NCI-H1930 (cell line): ENCODE results near the gene CAMK4.
"Not testable (repeated sequence)": the region's sequence is repeated elsewhere in the genome, so short reads cannot be mapped to it uniquely, and the experiment has no call there.

Source experiments
- DNase-seq, 2 experiments: peaks; one replicate each; lab custom pipeline; 2025; lab: John Stamatoyannopoulos, UW

The CAMK4 gene

GRCh38 chr5:111256128-111256527 is 31.9 kb downstream of the CAMK4 start:
- DNase-seq: no peak

- DNase-seq: not testable (repeated sequence)
Observed at GRCh38 chr5:111257610-111258009, 33.4 kb downstream of the CAMK4 start.

GRCh38 chr5:111259636-111260035 is 35.5 kb downstream of the CAMK4 start:
- DNase-seq: no peak

- DNase-seq: no peak
Observed at GRCh38 chr5:111261610-111262009, 37.4 kb downstream of the CAMK4 start.

- DNase-seq: no peak
Observed at GRCh38 chr5:111262153-111262552, 38.0 kb downstream of the CAMK4 start.

DNA sequence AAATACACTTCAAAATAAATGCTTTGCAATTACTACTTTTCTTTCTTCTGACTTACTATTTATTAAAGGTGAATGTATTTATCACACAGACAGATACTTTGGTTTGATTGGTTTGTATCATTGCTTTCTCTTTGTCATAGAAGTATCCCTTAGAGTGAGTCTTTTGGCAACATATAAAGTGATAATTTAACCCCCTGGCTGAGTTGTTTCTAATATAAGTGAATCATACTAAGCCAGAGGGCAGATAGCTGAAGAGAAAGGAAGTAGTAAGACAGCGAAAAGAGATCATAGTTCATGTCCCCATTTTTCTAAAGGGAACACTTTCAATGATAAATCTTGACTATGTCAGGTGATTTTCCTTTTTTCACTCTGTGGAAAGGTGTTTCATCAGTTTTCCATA is 38.6 kb downstream of the CAMK4 start:
- DNase-seq: no peak

DNA sequence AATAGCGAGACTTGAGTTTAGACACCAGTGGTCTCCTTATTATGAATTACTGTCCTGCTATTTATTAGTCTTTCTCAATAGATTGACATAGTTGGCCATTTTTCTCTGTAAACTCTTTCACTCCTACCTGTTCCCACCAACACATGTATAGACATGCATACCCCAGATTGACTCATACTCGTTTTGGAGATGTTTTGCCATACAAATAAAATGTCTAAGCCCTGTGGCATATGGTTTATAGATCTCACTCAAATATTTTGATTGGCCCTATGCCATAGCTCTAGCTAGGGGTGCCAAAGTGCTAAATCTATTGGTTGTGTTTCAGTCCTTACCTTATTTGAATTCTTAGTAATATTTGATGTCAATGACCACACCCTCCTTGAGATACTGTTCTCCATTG is 42.3 kb downstream of the CAMK4 start:
- DNase-seq: no peak

DNA sequence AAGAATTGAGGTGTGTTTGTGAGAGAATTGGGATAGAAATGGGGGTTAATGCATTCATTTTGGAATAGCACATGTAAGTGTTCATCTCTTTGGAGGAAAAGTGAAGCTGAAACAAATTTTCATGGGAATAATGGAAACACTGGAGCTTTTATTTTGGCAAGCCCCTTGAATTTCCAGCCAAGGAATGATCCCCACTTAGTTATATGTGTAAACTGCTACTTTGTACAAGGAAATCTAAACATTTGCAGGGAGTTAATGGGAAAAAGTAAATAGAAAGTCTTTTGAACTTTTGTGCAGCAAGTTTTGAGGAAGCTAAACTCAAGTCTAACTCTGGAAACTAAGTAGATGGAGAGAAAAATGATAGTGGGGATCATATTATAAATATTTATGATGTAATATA is 44.1 kb downstream of the CAMK4 start:
- DNase-seq: no peak

DNA sequence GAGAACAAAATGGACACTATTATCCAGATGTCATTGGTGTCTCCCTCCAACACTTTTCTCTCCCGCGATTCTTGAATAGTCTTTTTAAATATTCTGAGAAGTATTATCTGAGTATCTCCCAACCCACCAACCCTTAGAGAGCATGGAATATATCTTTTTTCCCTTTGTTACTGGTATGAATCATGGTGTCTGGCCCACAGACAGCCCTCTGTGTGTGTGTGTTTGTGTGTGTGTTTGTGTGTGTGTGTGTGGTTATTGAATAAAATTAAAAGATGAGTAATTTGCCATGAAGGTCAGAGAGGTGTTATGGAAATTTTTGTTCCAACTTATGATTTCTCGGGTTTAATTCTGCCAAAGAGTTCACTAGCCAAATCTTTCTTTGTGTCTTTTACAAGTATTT is 47.7 kb downstream of the CAMK4 start:
- no peak for DNase-seq

DNA sequence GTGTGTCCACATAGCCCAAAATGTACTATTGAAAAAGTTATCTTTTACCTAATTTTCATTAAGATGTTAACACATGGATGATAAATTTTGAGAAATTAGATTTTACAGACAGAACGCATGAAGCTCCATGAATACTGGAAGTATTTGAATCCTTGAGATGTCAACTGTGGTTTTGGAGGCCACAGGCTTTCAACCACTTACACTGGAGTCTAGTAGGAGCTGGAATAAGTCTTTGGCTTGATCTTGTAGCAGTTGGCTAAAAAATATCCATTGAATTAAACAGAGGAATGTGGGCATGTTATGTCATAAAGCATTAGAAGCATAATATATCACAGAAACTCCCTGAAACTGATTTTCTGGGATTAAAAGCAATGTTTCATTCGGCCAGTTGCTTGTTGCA is 52.9 kb downstream of the CAMK4 start:
- no peak for DNase-seq

- no peak for DNase-seq
Observed at GRCh38 chr5:111278858-111279504, 54.8 kb downstream of the CAMK4 start.

DNA sequence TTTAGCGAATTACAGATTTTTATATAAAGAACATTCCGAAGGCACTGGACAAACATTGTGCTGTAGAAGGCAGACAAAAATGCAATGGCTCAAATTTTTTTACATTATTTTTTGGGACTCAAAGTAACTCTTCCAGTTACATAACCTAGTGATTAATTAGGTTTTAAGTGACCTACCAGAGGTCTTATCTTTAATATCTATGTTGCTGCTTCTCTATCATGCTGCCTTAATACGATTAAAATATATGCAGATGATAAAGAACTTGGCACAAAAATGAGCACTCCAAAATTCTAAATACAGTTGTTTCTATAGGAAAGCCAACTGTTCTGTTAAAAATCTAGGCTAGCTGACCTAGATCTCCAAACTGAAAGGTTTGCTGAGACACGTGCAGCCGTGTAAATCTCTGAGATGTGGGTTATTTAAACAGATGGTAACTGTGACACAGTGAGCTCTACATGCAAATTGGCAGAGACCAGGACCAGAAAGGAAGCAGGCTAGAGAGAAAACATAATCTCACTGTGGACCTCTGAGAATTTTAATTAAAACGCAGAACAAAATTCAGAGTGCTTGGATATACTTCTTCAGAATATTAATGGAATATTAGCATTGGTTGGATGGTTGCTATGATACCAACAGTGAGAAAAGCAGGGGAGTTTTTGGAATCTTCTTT is 56.2 kb downstream of the CAMK4 start:
- no peak for DNase-seq

GRCh38 chr5:111282798-111283197 is 58.6 kb downstream of the CAMK4 start:
- no peak for DNase-seq

DNA sequence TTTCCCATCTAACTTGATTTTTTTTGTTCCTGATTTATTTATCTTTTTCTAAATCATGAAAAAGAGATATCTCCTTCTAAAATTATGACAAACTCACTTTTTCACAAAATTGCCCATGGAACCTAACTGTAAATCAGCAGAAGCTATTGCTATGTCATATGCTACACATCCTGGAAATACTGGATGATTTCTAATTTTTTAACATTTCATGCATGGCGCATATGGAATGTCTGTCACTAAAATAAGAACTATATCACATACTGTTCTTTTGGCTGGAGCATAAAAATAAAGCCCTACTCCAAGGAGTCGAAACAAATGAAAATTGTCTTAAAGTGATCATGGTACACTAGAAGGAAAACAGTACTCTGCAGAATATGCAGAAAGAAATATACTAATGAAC is 60.6 kb downstream of the CAMK4 start:
- DNase-seq: no peak

DNA sequence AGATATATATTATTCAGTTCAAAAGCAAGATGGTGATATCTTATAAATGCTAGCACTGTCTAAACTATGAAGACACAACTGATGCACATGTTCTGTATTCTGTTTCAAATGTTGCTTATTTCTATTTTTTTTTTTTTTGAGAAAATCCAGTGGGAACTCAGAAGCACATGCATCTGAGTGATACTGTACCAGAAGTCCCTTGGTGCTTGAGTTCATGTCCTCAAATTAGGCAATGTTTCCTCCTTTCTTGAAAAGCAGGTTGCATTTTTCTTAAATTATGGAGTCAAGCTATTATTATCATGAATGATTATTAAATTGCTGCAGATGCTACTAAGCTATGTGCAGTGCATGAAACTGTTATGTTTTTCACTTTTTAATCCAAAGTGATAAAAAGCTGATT is 70.4 kb downstream of the CAMK4 start:
- DNase-seq: no peak

GRCh38 chr5:111295649-111296048 is 71.5 kb downstream of the CAMK4 start:
- DNase-seq: no peak

DNA sequence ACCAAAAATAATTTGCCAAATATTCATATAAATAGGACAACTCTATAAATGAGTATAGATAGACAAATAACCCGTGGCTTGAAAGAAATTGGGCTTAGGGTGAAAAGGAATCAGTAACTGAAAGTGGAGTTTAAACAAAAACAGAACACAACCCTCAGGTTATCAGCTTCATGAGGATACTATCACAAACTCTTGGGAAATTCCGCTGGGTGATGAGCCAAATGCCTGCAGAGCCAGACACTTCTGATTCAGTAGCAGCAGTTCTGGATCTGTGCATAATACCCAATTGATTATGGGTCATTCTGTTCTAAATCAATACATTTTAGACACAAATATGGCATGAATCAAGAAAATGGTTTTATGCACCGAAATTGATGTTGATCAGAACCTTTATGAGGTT is 72.4 kb downstream of the CAMK4 start:
- no peak for DNase-seq

- DNase-seq: no peak
Observed at GRCh38 chr5:111299067-111299481, 74.9 kb downstream of the CAMK4 start.

DNA sequence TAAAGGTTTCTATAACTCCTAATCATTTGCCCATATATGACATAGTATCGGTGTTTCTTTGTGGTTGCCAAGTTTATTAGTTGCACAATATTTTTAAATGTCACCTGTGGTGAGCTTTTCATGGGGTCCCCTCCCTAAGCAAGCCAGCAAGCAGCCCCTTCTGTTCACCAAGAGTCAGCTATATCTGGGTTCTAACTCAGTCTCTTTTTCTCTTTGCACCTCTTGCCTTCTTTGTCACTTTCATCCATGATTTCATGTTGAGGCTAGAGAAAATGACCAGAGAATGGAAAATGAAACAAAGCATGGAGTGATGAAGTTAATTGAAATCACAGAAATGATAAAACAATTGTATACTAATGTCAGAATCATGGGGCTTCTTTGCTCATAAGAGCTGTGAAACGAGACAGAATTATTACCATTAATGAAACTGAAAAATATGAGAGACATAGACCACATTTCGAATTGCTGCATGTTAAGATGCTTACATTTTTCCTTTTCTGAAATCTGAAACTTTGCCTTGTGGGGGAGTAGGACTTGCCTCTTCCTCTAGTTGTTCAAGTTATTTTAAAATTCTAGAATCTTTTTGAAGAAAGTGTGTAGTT is 75.7 kb downstream of the CAMK4 start:
- DNase-seq: no peak

- DNase-seq: no peak
Observed at GRCh38 chr5:111301264-111301663, 77.1 kb downstream of the CAMK4 start.

DNA sequence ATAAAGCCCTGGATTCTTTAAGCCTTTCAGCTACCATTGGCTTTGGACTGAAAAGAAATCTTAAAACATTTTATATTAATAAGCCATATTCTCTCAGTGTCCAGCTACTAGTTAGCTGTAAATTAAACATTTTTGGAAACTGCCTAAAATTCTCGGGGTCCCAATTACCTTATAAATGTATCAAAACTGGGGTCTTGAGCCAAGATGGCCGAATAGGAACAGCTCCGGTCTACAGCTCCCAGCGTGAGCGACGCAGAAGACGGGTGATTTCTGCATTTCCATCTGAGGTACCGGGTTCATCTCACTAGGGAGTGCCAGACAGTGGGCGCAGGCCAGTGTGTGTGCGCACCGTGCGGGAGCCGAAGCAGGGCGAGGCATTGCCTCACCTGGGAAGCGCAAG is 77.9 kb downstream of the CAMK4 start:
- DNase-seq: not testable (repeated sequence)

GRCh38 chr5:111308951-111309350 is 84.8 kb downstream of the CAMK4 start:
- DNase-seq: no peak

DNA sequence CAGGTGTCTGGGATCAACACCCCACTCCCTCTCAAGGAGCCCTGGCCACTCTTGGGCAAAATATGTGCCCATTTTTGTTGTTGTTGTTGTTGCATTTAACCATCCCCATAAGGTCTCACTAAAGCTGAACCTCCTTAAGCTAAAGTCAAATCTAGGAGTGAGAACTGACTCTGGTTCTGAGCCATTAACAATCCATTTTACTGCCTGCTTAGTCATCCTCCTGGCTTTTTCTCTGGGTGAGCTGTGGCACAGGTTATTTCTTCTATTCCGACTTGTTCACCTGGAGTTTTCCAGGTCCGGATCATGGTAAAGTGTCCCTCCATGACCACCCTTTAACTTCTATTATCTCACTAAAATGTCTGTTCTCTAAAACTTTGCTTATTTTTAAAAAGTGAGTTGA is 85.2 kb downstream of the CAMK4 start:
- no peak for DNase-seq
